T47D (cell line): ENCODE results near the gene UBE2E2.

ENCODE experiments used
- DNase-seq, 2 experiments: peaks; one replicate each; pipeline versions ENCODE4 v3.0.0 to v3.0.0-alpha.2; 2011 to 2012; ENCODE audit warnings: low read depth in 1 of 2, low spot score in 1 of 2
- JUND ChIP-seq: IDR thresholded peaks from 2 replicates; pipeline ENCODE4 v1.6.1; 2012; ENCODE audit warnings: low read depth
- in situ Hi-C: cut with HindIII; loops from 2 replicates; pipeline ENCODE4 v1.10.0; 2016; ENCODE audit warnings: low sequenced_read_pairs, low pct_unique_long_range_greater_than_20kb

UBE2E2 gene

DNA sequence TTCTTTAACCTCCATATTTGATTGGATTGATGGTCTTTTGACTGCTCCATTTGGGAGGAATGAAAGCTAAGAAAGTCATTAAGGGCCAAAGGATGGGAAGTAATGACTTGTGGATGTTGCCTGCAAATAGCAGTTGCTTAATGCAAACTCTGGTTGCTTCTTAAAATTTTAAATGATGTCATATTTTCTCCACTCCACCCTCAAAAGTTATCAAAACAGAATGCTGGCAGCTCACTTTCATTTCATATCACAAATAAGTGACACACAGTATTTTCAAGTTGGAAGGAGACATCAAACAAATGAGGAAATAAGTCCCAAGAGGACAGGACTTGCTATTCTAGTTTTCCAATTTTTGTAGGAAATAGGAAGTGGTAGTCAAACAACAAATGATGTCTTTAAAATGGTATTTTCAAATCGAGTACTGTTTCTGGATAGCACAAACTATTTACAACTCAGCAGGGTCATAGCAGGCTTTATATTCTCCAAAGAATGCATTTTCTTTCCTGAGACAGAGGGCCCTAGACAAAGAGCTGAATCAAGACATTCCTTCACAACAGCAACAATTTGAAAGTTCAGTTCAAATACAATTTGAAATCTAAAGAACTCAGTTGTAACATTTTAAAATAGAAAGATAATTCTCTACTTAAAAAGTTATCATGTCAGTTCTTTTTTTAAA, 437.5 kb downstream of the UBE2E2 start:
- TF ChIP-seq JUND, result no peak
- in situ Hi-C loops, result no loop called here
- DNase-seq, result no peak
